MM.1S (cell line): ENCODE measurements around the gene STRA6.

Source experiments
- DNase-seq: peaks from one replicate; pipeline ENCODE4 v3.0.0-alpha.2; 2015
- H2AFZ ChIP-seq: fragments of 300-600 bp; sonication (generic); 2 replicates; pipeline ENCODE4 v1.6.0; 2016; ENCODE audit warnings: antibody characterized with exemption, low read length
- H3F3A ChIP-seq: fragments of 300-600 bp; sonication (generic); 2 replicates; pipeline ENCODE4 v1.6.1; 2016; ENCODE audit warnings: mild to moderate bottlenecking, antibody characterized with exemption, low read length, moderate library complexity, mixed read lengths; ENCODE audit not compliant: insufficient read depth
- H3K27ac ChIP-seq: fragments of 300-600 bp; sonication (generic); 2 replicates; pipeline ENCODE4 v1.5.1; 2016; ENCODE audit warnings: mild to moderate bottlenecking, low read length
- H3K27me3 ChIP-seq: fragments of 300-600 bp; sonication (generic); replicated peaks from 2 replicates; pipeline ENCODE4 v1.6.0; 2016; ENCODE audit warnings: low read length; ENCODE audit not compliant: insufficient read depth
- H3K36me3 ChIP-seq: fragments of 300-600 bp; sonication (generic); replicated peaks from 2 replicates; pipeline ENCODE4 v1.6.1; 2016; ENCODE audit warnings: mild to moderate bottlenecking, low read length, mixed read lengths; ENCODE audit not compliant: insufficient read depth
- H3K4me1 ChIP-seq: fragments of 300-600 bp; sonication (generic); 2 replicates; pipeline ENCODE4 v1.6.1; 2016; ENCODE audit warnings: low read length, mixed read lengths
- H3K4me2 ChIP-seq: fragments of 300-600 bp; sonication (generic); 2 replicates; pipeline ENCODE4 v1.6.0; 2016; ENCODE audit warnings: low read depth, low read length
- H3K4me3 ChIP-seq: fragments of 300-600 bp; sonication (generic); 2 replicates; pipeline ENCODE4 v1.5.1; 2016; ENCODE audit warnings: low read length, mixed read lengths
- H3K79me2 ChIP-seq: fragments of 300-600 bp; sonication (generic); 2 replicates; pipeline ENCODE4 v1.6.1; 2016; ENCODE audit warnings: mixed run types, low read length, mixed read lengths
- H3K9ac ChIP-seq: fragments of 300-600 bp; sonication (generic); 2 replicates; pipeline ENCODE4 v1.6.1; 2016; ENCODE audit warnings: low read length, mixed read lengths
- H3K9me2 ChIP-seq: fragments of 300-600 bp; sonication (generic); replicated peaks from 2 replicates; pipeline ENCODE4 v1.6.1; 2016; ENCODE audit warnings: mild to moderate bottlenecking, low read length, mixed read lengths; ENCODE audit not compliant: insufficient read depth
- H3K9me3 ChIP-seq: fragments of 300-600 bp; sonication (generic); replicated peaks from 2 replicates; pipeline ENCODE4 v1.6.1; 2016; ENCODE audit warnings: mild to moderate bottlenecking, low read length, mixed read lengths; ENCODE audit not compliant: insufficient read depth
- H4K20me1 ChIP-seq: fragments of 300-600 bp; sonication (generic); 2 replicates; pipeline ENCODE4 v1.6.1; 2016; ENCODE audit warnings: mild to moderate bottlenecking, low read length, moderate library complexity, mixed read lengths; ENCODE audit not compliant: insufficient read depth
- CTCF ChIP-seq: fragments of 300-600 bp; sonication (generic); IDR thresholded peaks from 2 replicates; pipeline ENCODE4 v1.5.1; 2016; ENCODE audit warnings: antibody characterized with exemption, low read length, mixed read lengths
- EZH2 ChIP-seq: fragments of 300-600 bp; sonication (generic); optimal IDR thresholded peaks from 2 replicates; pipeline ENCODE3; 2017; ENCODE audit warnings: low read depth, mild to moderate bottlenecking, antibody characterized with exemption, low read length, mixed read lengths
- EZH2phosphoT487 ChIP-seq: fragments of 300-600 bp; sonication (generic); IDR thresholded peaks from 2 replicates; pipeline ENCODE4 v1.6.1; 2018; ENCODE audit warnings: antibody characterized with exemption, low read length

The STRA6 gene

GRCh38 chr15:74197176-74197965 is 5.2 kb downstream of the STRA6 start:
- Histone ChIP-seq H3K36me3 (no peaks in the 10 kb centered on the region), H3K9ac (no peak overlapping the region)

DNA sequence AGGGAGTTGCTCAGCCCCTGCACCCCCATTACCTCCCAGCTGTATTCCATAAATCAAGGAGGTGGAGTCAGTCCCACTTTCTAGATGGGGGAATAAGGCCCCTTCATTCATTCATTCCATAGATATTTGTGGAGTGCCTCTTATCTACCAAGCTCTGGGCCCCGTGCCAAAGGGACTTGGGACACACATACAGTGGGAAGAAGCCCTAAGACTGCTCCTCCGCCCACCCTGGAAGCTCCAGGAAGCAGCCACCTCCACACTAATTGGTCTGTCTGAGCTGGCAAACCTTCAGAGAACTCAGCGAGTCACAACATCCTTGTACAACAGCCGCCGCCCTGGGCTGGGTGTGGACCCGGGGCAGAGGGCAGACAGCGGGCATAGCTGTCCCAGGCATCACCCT is 6.4 kb downstream of the STRA6 start:
- H3K36me3 ChIP-seq: no peaks in the 10 kb centered on the region
- no peak overlapping the region for H2AFZ ChIP-seq
- H3F3A ChIP-seq: no peaks in the 10 kb centered on the region
- no peak overlapping the region for H3K4me3 ChIP-seq
- TF ChIP-seq CTCF (no peak), EZH2phosphoT487 (no peak), EZH2 (no peak)
- no peaks in the 10 kb centered on the region for H3K4me1 ChIP-seq
- H3K79me2 ChIP-seq: no peaks in the 10 kb centered on the region
- no peak overlapping the region for H3K27ac ChIP-seq
- no peak for DNase-seq
- H4K20me1 ChIP-seq: no peaks in the 10 kb centered on the region
- H3K27me3 ChIP-seq: peaks cover 80% of the 10 kb centered on the region
- H3K9me2 ChIP-seq: no peaks in the 10 kb centered on the region
- no peaks in the 10 kb centered on the region for H3K9me3 ChIP-seq
- H3K9ac ChIP-seq: no peak overlapping the region
- H3K4me2 ChIP-seq: no peak overlapping the region

More at GRCh38 chr15:74197176-74197965, 5.2 kb downstream of the STRA6 start:
- Histone ChIP-seq H4K20me1 (no peaks in the 10 kb centered on the region), H3K4me1 (no peaks in the 10 kb centered on the region), H3K27ac (no peak overlapping the region), H3K9me3 (no peaks in the 10 kb centered on the region), H3K9me2 (no peaks in the 10 kb centered on the region), H2AFZ (no peak overlapping the region), H3K4me3 (no peak overlapping the region), H3K4me2 (no peak overlapping the region), H3K27me3 (peaks cover 80% of the 10 kb centered on the region), H3F3A (no peaks in the 10 kb centered on the region), H3K79me2 (no peaks in the 10 kb centered on the region)
- no peak for DNase-seq
- TF ChIP-seq EZH2phosphoT487: no peak

GRCh38 chr15:74194572-74195559 is 7.7 kb downstream of the STRA6 start:
- no peaks in the 10 kb centered on the region for H3F3A ChIP-seq

More at GRCh38 chr15:74194572-74195559, 7.7 kb downstream of the STRA6 start:
- no peaks in the 10 kb centered on the region for H3K9me3 ChIP-seq
- no peak overlapping the region for H3K4me2 ChIP-seq
- no peak overlapping the region for H3K27ac ChIP-seq
- H2AFZ ChIP-seq: no peak overlapping the region
- H3K36me3 ChIP-seq: no peaks in the 10 kb centered on the region
- no peaks in the 10 kb centered on the region for H4K20me1 ChIP-seq
- H3K4me1 ChIP-seq: no peaks in the 10 kb centered on the region
- H3K79me2 ChIP-seq: no peaks in the 10 kb centered on the region
- peaks cover 82% of the 10 kb centered on the region for H3K27me3 ChIP-seq
- no peak for DNase-seq
- no peak overlapping the region for H3K9ac ChIP-seq
- no peaks in the 10 kb centered on the region for H3K9me2 ChIP-seq
- no peak overlapping the region for H3K4me3 ChIP-seq
- no peak for TF ChIP-seq EZH2phosphoT487
- TF ChIP-seq CTCF: no peak
- TF ChIP-seq EZH2: no peak
